Cardiac fibroblast (primary cell): ENCODE measurements around the gene MIGA1.
A peak's percentile ranks its signal among the peaks of the same experiment; 100 is the strongest.

ENCODE experiments used
- DNase-seq, 2 donors: peaks; one replicate each; pipeline versions ENCODE4 v3.0.0 to v3.0.0-alpha.2; 2010; ENCODE audit warnings: low read depth in 2 of 2
- H3K4me3 ChIP-seq, 2 donors: replicated peaks in 1 of 2; 1 replicate in 1 of 2; 2 replicates in 1 of 2; pipeline ENCODE4 v1.5.1; 2011; ENCODE audit warnings: low read depth in 2 of 2, low read length in 2 of 2, mild to moderate bottlenecking in 2 of 2, moderate library complexity in 1 of 2
- TF ChIP-seq, protein P1 (sequence below): IDR thresholded peaks from one replicate; pipeline ENCODE4 v1.5.1; 2011; ENCODE audit warnings: low read depth, mild to moderate bottlenecking, low read length, inconsistent platforms

The MIGA1 gene

DNA sequence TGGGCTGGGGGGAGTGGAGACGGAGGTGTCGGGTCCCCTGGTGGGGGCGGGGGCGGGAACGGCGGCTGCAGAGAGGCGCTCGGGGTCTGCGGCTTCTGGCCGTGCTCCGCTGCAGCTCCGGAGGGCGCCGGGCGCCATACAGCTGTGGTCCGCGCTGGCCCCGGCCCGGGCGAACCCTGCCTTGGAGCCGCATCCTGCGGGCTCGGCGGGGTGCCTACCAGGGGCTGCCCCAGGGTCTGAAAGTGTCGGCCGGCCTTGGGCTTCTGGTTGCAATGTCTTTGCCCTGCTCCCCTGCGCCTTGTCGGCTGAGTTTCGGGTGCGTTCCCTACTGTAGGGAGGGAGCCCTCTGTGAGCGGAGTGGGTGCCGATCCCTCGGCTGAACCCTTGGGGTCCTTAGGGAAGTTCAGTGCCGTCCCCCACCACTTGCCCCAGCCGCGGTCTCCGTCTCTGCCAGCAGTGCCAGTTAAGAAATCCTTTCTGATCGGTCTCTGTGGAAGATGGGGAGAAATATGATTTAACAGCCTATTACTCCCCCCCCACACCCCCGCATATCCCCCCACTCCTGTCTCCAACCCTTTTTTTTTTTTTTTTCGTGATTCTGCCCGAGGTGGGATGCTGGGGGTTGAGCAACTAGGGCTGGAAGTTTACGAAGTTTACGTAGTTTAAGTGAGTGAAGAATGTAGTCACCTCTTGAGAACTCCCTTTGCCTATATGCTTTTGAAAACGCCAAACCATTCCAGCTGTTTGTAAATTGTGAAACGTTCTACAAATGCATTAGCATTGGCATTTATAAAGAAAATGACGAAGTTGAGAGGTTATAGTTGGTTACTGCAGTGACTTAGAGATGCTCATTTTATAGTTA, 109.6 kb downstream of the MIGA1 start:
- TF ChIP-seq, protein P1, sequence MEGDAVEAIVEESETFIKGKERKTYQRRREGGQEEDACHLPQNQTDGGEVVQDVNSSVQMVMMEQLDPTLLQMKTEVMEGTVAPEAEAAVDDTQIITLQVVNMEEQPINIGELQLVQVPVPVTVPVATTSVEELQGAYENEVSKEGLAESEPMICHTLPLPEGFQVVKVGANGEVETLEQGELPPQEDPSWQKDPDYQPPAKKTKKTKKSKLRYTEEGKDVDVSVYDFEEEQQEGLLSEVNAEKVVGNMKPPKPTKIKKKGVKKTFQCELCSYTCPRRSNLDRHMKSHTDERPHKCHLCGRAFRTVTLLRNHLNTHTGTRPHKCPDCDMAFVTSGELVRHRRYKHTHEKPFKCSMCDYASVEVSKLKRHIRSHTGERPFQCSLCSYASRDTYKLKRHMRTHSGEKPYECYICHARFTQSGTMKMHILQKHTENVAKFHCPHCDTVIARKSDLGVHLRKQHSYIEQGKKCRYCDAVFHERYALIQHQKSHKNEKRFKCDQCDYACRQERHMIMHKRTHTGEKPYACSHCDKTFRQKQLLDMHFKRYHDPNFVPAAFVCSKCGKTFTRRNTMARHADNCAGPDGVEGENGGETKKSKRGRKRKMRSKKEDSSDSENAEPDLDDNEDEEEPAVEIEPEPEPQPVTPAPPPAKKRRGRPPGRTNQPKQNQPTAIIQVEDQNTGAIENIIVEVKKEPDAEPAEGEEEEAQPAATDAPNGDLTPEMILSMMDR, result no peak
- peak; percentile 72 to 84 for DNase-seq
- peak overlapping the region; percentile 64 to 84 for H3K4me3 ChIP-seq

- TF ChIP-seq, protein P1, result no peak
- peak; percentile 55 to 87 for DNase-seq
- H3K4me3 ChIP-seq, result peak overlapping the region; percentile 64 to 84
These were observed 110.2 kb downstream of the MIGA1 start for GRCh38 chr1:77889671-77890070.

DNA sequence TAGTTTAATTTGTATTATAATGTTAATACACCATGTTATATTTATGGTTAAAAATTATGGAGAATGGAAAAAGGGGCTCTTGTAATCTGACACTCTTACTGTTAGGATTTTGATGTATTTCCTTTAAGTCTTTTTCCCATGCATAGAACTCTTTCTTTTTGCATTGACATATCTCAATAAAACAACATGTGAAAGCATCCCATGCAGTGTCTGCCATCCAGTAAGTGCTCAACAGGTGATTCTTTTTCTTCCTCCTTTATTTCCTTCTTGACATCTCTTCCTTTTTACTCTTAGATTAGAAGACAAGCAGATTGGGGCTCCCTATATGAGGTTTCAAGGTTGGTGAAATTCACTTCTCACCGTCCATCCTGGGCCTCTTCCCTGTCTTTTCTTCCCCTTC, 111.8 kb downstream of the MIGA1 start:
- TF ChIP-seq, protein P1, result no peak
- DNase-seq, result no peak
- peak overlapping the region in 1 of 2 donors; percentile 84 for H3K4me3 ChIP-seq

GRCh38 chr1:77899647-77900320, 120.3 kb downstream of the MIGA1 start:
- DNase-seq, result peak; percentile 22 to 46
- TF ChIP-seq, protein P1, result no peak
- no peak overlapping the region for H3K4me3 ChIP-seq

DNA sequence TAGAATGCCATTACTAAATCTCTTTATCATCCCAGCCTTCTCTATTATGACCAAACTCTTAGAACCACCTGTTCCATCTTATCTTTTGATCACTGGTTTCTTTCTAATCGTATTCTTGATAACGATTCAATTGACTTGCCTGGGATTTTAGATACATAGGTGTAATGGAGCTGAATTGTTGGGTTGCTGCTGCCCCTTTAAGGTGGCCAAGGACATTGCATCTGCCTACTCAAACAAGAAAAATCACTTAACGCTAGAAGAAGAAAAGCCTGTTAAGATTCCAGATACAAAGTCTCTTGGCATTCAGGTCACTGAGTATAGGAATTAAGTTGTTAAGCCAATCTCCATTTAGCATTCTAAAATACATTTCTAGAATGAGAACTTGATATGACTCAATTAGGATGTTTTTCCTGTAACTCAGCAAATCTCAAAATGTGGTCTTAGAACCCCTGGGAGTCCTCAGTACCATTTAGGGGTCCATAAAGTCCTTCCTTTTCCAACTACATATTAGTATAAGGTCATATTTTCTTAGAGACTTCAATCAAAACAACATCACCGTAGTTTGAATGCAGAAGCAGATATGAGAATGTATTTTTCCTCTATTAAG, 121.3 kb downstream of the MIGA1 start:
- peak; percentile 77 to 79 for DNase-seq
- H3K4me3 ChIP-seq, result no peak overlapping the region
- TF ChIP-seq, protein P1, result peak; percentile 74

GRCh38 chr1:77905603-77906002, 126.2 kb downstream of the MIGA1 start:
- no peak for DNase-seq
- TF ChIP-seq, protein P1, result no peak
- H3K4me3 ChIP-seq, result no peak overlapping the region
